ENCODE measurements around the gene DNPH1.

The DNPH1 gene

GRCh38 chr6:43243664-43244321, 14.5 kb upstream of the DNPH1 start:
- no peak for DNase-seq

DNA sequence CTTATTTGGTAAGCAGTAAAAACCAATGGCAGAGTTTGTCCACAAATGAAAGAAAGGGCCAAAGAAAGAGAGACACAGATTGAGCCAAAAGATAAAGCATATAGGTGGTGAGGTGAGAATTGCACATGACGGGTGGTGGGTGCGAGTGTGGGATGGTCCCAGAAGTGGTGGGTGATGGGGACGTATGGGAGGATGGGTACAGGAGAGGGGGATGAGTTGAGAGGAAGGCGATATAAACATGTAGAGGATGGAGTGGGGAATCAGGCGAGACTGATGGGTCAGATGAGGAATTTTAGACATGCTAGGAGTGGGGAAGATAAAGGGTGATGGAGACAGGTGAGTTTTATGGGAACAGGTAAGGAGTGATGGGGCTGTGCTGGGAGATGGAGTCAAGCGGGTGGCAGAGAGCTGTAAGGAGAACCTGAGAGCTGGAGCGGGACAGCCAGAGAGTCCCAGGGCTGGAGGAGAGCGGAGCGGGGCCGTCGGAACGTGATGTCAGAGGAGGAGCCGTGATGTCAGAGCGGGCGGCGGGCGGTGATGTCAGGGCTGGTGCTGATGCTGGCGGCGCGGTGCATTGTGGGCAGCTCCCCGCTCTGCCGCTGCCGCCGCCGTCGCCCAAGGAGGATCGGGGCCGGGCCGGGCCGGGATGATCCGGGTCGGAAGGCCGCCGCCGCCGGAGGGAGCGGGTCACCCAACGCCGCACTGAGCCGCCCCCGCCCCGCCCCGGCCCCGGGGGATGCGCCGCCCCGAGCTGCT, 13.8 kb upstream of the DNPH1 start, which contains the start of gene TTBK1:
TTBK1 (plus strand) TSS at position 574 of the 756 bp plus-strand sequence. CDS start 3,180 bp downstream, outside the sequence.
- peak; percentile 8 for DNase-seq

DNA sequence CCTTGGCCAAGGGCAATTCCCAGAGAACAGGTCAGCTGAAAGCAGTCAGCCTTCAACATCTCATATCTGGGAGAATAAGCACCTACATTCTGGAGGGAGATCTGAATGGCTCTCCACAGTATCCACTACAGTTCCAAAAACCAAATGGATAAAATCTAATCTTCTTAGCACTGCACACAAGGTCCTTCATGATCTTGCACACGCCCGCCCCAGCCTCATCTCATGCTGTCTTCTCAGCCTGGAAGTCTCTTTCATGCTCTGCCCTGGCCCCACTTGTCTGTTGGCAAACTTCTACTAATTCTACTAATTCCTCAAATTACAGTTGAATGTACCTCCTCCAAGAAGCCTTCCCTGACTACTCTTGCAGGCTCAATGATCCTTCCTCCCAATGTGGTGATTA, 12.2 kb upstream of the DNPH1 start:
- no peak for DNase-seq

DNA sequence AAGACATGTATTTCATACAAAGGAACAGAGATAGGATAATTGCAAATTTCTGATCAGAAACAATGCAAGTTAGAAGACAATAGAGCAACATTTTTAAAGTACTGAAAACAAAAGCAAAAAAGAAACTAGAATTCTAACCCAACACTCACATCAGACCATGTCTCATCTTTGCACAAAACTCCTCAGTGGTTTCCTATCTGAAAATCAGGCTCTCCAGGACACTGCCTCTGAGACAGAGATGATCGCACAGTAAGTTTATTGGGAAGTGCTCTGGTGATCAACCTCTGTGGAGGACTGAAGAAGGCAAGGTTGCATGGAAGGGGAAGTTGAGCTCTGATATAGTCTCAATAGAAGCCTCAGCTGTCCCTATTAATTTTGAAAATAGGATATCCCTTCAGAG, 11.7 kb upstream of the DNPH1 start:
- no peak for DNase-seq

DNA sequence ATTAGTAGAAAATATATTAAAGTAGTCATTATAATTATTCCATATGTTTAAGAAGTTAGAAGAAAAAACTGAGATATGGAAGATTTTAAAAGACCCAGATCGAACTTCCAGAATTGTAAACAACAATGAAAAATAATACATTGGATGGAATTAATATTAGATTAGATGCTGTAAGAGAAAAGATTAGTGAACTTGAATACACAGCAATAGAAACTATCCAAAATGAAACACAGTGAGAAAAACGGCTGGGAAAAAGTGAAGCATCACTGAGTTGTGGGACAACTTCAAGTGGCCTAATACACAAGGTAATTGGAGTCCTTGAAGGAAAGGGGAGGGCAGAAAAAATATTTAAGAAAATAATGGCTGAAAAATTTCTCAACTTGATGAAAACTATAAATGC, 9.8 kb upstream of the DNPH1 start:
- no peak for DNase-seq

DNA sequence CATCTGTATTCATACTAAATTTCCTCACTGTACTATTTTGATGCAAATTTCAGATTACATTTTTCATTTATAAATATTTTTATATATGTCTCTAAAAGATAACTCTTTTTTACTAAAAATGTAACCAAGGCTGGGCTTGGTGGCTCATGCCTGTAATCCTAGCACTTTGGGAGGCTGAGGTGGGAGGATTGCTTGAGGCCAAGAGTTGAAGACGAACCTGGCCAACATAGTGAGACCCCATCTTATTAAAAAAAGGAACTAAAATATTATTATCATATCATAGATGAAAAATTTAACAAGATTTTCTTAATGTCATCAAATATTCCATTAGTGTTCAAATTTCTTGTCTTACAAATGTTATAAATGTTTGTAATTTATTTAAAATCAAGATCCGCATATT, 6.6 kb upstream of the DNPH1 start:
- no peak for DNase-seq

DNA sequence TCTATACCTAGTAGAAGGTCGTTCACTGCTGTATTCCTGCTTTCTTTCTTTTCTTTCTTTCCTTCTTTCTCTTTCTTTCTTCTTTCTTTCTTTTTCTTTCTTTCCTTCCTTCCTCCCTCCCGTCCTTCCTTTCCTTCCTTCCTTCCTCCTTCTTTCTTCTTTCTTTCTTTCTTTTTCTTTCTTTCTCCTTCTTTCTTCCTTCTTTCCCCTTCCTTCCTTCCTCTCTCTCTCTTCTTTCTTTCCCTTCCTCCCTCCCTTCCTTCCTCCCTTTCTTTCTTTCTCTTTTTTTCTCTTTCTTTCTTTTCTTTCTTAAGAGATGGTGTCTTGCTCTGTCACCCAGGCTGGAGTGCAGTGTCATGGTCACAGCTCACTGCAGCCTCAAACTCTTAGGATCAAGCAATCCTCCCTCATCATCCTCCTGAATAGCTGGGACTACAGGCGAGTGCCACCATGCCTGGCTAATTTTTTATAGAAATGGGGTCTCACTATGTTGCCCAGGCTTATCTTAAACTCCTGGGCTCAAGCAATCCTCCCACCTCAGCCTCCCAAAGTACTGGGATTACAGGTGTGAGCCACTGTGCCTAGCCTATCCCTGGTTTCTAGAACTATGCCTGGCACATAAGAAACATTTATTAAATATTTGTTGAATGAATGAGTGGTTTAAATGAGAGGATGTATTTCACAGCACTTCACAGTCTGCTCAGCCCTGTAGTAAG, 2.6 kb upstream of the DNPH1 start:
- DNase-seq, result no peak

- DNase-seq, result no peak
Measured at GRCh38 chr6:43231053-43231452, 1.8 kb upstream of the DNPH1 start.

DNA sequence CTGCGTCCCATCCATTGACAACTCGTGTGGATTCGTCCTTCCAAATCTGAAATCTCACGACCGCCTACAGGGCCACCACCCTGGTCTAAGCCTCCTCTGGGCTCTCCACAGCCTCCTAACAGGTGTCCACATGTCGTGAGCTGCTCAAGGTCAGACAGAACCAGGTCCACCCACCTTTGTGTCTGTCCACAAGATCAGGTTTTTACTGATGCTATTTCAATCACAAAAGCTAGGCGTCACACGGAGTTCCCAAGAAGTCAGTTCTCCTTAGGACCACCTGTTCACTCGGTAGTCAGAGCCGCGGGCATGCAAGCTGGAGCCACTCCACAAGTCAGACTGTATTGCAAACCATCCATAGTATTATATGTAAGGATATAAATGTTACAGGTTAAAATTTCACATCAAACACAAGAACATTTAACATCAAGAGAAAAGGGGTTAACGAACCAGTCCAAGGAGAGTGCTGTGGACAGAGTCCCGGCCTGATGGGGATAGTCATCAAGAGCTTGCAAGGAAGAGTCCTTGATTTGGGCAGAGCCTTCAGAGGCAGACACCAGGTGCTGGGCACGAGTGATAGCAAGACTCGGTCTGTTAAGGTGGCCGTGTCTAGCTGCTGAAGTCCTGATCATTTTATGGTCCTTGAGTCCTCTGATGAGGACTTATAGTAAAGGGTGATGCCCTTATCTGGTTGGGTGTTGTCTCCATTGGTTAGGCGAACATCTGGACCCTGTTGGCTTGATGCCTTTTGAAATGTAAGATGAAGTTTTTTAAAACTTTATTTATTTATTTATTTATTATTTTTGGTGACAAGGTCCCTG, 731 bp upstream of the DNPH1 start:
- no peak for DNase-seq

DNA sequence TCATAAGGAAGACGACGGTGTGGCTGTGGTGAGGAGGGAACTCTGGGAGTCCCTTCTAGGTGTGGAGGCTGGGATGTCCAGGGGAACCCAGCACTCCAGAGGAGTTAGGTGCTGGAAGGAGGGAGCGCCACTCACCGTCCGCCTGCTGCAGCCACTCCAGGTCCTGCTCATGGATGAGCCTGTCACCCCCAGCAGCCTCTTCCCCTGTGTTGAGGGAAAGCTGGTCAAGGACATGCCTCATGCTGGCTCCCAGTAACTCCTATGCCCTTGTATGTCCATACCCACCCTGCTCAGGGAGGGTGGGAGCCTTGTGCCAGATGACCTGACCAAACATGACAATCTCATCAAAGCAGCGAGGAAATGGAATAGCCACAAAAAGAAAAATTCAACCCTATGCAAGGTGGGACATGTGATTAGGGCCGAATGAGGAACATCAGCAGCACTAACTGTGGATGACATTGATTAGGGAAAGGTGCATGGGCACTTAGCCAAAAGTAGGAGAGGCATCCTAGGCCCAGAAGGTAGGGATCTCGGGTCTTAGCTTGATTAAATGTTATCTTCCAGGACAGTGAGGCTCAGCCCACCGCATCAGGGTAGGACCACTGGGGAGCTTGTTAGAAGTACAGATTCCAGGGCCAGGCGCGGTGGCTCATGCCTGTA, 3.0 kb downstream of the DNPH1 start:
- DNase-seq, result no peak

GRCh38 chr6:43223175-43223574, 6.1 kb downstream of the DNPH1 start:
- no peak for DNase-seq

GRCh38 chr6:43222418-43223059, 6.7 kb downstream of the DNPH1 start:
- no peak for DNase-seq

GRCh38 chr6:43221046-43221972, 8.0 kb downstream of the DNPH1 start:
- DNase-seq, result no peak

DNA sequence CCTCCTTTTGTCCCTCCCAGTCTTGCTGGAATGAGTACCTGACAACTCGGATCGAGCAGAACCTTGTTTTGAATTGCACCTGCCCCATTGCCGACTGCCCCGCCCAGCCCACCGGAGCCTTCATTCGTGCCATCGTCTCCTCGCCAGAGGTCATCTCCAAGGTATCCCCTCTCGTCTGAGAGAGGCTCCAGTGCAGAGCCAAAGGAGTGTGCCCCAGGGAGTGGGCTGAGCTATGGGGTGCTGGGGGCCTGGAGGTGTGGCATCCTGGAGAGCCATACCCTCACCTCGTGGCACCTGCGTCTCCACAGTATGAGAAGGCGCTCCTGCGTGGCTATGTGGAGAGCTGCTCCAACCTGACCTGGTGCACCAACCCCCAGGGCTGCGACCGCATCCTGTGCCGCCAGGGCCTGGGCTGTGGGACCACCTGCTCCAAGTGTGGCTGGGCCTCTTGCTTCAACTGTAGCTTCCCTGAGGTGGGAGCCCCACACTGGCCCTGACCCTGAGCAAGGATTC, 8.8 kb downstream of the DNPH1 start:
- DNase-seq, result no peak

DNA sequence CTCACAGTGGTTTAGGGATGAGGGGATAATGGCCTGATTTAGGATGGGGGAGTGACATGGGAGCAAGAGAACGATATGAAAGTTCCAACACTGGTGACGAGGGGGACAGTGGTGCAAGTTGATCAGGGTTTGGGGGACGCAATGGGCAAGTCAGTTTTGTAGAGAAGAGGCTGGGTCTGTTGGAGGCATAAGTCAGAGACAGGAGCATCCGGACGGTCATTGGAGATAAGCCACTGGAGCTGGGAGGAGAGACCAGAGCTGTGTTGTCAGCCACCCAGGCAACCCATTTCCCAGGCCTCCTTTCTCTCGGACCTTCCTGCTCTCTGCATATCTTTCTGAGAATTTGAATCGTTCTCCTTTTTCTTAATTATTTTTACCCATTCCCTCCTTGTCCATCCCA, 9.5 kb downstream of the DNPH1 start:
- DNase-seq, result no peak

DNA sequence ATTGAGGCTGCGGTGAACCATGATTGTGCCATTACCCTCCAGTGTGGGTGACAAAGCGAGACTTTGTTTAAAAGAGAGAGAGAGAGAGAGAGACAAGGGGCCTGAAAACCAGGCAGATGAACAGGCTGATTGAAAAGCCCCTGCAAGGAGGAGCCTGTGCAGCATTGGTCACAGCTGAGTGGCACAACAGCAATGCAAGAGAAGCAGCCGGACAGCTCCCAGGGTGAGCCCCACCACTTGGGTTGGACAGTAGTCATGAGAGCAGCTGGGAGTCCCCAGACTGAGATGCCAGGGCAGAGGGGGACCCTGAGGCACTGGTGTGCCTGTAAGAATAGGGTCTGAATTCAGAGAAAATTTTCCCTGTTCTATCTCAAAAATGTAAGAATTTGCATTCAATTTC, 10.2 kb downstream of the DNPH1 start:
- DNase-seq, result no peak

GRCh38 chr6:43217351-43217750, 11.9 kb downstream of the DNPH1 start:
- DNase-seq, result peak; percentile 86

- DNase-seq, result no peak
Measured at GRCh38 chr6:43216200-43216599, 13.1 kb downstream of the DNPH1 start.

DNA sequence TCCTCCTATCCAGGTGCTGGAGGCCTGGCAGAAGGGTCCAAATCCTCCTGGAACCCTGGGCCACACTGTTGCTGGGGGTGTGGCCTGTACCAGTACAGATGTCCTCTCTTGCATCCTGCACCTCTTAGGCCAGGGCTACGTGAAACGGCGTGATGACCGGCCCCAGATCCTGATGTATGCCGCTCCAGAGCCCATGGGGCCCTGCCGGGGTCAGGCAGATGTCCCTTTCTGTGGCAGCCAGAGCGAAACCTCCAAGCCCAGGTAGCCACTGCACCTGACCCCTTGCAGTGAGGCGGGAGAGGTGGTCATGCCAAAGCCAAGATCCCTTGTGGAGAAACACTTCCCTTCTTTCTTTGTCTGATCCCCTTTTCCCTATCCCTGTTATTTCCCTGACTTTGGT, 14.2 kb downstream of the DNPH1 start:
- no peak for DNase-seq

DNA sequence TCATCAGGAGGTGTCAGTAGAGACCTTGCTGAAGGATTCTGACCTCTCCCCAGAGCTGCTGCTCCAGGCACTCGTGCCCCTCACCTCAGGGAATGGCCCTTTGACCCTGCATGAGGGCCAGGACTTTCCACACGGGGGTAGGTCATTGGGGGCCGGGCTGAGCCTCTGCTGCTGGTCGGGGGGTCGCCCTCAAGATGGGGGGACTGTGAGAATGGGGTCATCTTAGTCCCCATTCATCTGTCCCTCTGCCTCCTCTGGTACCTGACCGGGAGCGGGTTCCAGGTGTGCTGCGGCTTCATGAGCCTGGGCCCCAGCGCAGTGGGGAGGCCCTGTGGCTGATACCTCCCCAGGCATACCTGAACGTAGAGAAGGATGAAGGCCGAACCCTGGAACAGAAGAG, 15.8 kb downstream of the DNPH1 start:
- no peak for DNase-seq

- DNase-seq, result no peak
Measured at GRCh38 chr6:43211955-43212354, 17.3 kb downstream of the DNPH1 start.

Data from NCI-H1092 treated with DMSO at 0.1 percent for 48 hours (cell line).